ENCODE results near the gene AP1S1. TPM values are rescaled to one million over a fixed set of nuclear protein-coding genes. Genes with fewer than 3 reads are reported as not detected.
"Not testable (repeated sequence)": the region's sequence is repeated elsewhere in the genome, so short reads cannot be mapped to it uniquely, and the experiment has no call there.

Gene AP1S1
- polyA plus RNA-seq, 4 donors, result 62.7 to 134 (median 87.3) TPM

DNA sequence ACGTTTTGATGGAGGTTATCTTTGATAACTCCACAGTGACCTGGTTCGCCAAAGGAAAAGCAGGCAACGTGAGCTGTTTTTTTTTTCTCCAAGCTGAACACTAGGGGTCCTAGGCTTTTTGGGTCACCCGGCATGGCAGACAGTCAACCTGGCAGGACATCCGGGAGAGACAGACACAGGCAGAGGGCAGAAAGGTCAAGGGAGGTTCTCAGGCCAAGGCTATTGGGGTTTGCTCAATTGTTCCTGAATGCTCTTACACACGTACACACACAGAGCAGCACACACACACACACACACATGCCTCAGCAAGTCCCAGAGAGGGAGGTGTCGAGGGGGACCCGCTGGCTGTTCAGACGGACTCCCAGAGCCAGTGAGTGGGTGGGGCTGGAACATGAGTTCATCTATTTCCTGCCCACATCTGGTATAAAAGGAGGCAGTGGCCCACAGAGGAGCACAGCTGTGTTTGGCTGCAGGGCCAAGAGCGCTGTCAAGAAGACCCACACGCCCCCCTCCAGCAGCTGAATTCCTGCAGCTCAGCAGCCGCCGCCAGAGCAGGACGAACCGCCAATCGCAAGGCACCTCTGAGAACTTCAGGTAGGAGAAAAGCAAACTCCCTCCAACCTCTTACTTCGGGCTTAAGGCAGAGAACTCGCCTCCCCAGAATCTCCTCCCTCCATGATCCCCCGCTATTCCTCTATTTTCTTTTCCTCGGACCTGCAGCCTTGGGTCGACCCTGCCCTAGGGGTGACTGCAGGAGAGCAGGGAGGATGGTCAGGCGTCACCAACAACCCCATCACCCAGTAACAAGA lies 27.4 kb upstream of the AP1S1 start, which contains the start of gene SERPINE1:
SERPINE1 (plus strand) TSS at position 454 of the 809 bp plus-strand sequence. CDS start 1,290 bp downstream, outside the sequence.
- peaks cover 0 to 33% (median 0%) of the 10 kb centered on the region in 3 donors for H3K27me3 ChIP-seq (ENCODE audit: control insufficient read depth in 3 of 3, insufficient read depth in 3 of 3, low read length in 3 of 3)
- WGBS, 3 donors, result 6 to 8% (median 7%) methylated on average over 22 of the region's 22 CpGs
- DNase-seq (peak; percentile 51 to 78), FAIRE-seq (no peak)
- H3K27ac ChIP-seq (ENCODE audit: low read depth in 1 of 3, low read length in 2 of 3), result peak within 1 kb of the TSS in 2 of 3 donors; percentile 44 to 67
- H3K4me1 ChIP-seq (ENCODE audit: control insufficient read depth in 3 of 3, insufficient read depth in 2 of 3, low read depth in 1 of 3, low read length in 2 of 3), result peaks cover 0 to 39% (median 0%) of the 10 kb centered on the region in 3 donors
- no peaks in the 10 kb centered on the region for H3K9me3 ChIP-seq (ENCODE audit: control insufficient read depth in 2 of 2, insufficient read depth in 1 of 2, low read depth in 1 of 2, low read length in 1 of 2)
- H3K36me3 ChIP-seq (ENCODE audit: control insufficient read depth in 3 of 3, insufficient read depth in 2 of 3, low read depth in 1 of 3, low read length in 3 of 3), result no peaks in the 10 kb centered on the region
- peak within 1 kb of the TSS in 1 of 3 donors; percentile 21 for H3K4me3 ChIP-seq (ENCODE audit: low read depth in 1 of 3, low read length in 3 of 3)

DNA sequence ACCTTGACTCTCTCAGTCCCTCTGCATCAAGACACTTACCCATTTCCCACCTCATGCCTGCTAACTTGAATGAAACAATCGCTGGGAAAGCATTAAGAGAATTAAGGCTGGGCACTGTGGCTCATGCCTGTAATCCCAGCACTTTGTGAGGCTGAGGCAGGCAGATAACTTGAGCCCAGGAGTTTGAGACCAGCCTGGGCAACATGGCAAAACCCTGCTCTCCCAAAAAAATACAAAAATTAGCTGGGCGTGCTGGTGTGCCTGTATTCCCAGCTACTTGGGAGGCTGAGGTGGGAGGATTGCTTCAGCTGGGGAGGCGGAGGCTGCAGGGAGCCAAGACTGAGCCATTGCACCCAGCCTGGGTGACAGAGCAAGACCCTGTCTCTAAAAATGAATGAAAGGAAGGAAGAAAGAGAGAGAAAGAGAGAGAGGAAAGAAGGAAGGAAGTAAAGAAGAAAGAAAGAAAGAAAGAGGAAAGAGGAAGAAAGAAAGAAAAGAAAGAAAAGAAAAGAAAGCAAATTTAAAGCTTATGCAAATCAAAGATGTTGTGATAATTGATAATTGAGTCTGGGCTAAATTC lies 26.7 kb upstream of the AP1S1 start:
- Histone ChIP-seq H3K4me1 (ENCODE audit: control insufficient read depth in 3 of 3, insufficient read depth in 2 of 3, low read depth in 1 of 3, low read length in 2 of 3) (peaks cover 0 to 33% (median 0%) of the 10 kb centered on the region in 3 donors), H3K4me3 (ENCODE audit: low read depth in 1 of 3, low read length in 3 of 3) (peak overlapping the region in 1 of 3 donors; percentile 21), H3K27ac (ENCODE audit: low read depth in 1 of 3, low read length in 2 of 3) (peak overlapping the region in 1 of 3 donors; percentile 27), H3K9me3 (ENCODE audit: control insufficient read depth in 2 of 2, insufficient read depth in 1 of 2, low read depth in 1 of 2, low read length in 1 of 2) (no peaks in the 10 kb centered on the region), H3K36me3 (ENCODE audit: control insufficient read depth in 3 of 3, insufficient read depth in 2 of 3, low read depth in 1 of 3, low read length in 3 of 3) (no peaks in the 10 kb centered on the region), H3K27me3 (ENCODE audit: control insufficient read depth in 3 of 3, insufficient read depth in 3 of 3, low read length in 3 of 3) (peaks cover 0 to 33% (median 0%) of the 10 kb centered on the region in 3 donors)
- no peak for DNase-seq
- WGBS, 3 donors, result 75 to 78% (median 76%) methylated on average over 3 of the region's 3 CpGs
- FAIRE-seq, result no peak

DNA sequence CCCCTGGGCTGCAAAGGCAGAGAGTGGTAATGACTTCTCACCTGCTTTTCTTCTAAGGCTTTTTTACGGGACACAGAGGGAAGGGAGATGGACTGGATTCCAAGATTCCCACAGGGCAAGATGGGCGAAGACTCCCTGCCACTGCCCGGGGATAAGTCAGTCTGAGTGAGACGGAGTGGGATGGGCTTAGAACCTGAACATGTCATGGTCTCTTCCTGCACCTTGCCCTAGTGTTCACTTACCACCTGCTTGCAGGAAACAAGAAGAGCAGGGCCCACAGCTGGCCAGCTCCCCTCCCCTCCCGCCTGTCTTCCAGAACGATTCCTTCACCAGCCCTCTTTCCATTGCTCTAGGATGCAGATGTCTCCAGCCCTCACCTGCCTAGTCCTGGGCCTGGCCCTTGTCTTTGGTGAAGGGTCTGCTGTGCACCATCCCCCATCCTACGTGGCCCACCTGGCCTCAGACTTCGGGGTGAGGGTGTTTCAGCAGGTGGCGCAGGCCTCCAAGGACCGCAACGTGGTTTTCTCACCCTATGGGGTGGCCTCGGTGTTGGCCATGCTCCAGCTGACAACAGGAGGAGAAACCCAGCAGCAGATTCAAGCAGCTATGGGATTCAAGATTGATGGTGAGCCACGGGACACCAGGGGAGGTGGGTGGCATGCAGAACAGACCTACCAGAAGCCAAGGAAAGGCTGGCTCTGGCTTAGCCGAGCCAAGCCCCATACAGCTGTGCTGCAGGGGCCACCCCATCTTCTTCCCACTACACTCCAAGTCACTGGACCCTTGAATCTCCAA lies 26.0 kb upstream of the AP1S1 start:
- DNase-seq, result peak in 1 of 2 donors; percentile 37
- no peak overlapping the region for H3K4me3 ChIP-seq (ENCODE audit: low read depth in 1 of 3, low read length in 3 of 3)
- no peaks in the 10 kb centered on the region for H3K9me3 ChIP-seq (ENCODE audit: control insufficient read depth in 2 of 2, insufficient read depth in 1 of 2, low read depth in 1 of 2, low read length in 1 of 2)
- H3K27ac ChIP-seq (ENCODE audit: low read depth in 1 of 3, low read length in 2 of 3), result no peak overlapping the region
- peaks cover 0 to 27% (median 0%) of the 10 kb centered on the region in 3 donors for H3K4me1 ChIP-seq (ENCODE audit: control insufficient read depth in 3 of 3, insufficient read depth in 2 of 3, low read depth in 1 of 3, low read length in 2 of 3)
- WGBS, 3 donors, result 45 to 69% (median 51%) methylated on average over 14 of the region's 14 CpGs
- no peaks in the 10 kb centered on the region for H3K36me3 ChIP-seq (ENCODE audit: control insufficient read depth in 3 of 3, insufficient read depth in 2 of 3, low read depth in 1 of 3, low read length in 3 of 3)
- H3K27me3 ChIP-seq (ENCODE audit: control insufficient read depth in 3 of 3, insufficient read depth in 3 of 3, low read length in 3 of 3), result peaks cover 0 to 33% (median 0%) of the 10 kb centered on the region in 3 donors
- FAIRE-seq, result no peak

DNA sequence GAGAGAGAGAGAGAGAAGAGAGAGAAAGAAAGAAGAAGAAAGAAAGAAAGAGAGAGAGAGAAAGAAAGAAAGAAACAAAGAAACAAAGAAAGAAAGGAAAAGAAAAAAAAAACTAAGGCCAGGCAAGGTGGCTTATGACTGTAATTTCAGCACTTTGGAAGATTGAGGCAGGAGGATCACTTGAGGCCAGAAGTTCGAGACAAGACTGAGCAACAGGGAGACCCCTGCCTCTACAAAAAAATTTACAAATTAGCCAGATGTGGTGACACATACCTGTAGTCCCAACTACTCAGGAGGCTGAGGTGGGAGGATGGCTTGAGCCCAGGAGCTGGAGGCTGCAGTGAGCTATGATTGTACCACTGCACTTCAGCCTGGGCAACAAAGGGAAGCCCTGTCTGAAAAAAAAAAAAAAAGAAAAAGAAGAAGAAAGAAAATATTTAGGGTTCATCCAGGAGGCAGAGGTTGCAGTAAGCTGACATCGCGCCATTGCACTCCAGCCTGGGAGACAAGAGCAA lies 24.6 kb upstream of the AP1S1 start:
- H3K27ac ChIP-seq (ENCODE audit: low read depth in 1 of 3, low read length in 2 of 3), result no peak overlapping the region
- no peak overlapping the region for H3K4me3 ChIP-seq (ENCODE audit: low read depth in 1 of 3, low read length in 3 of 3)
- H3K27me3 ChIP-seq (ENCODE audit: control insufficient read depth in 3 of 3, insufficient read depth in 3 of 3, low read length in 3 of 3), result peaks cover 0 to 34% (median 0%) of the 10 kb centered on the region in 3 donors
- WGBS, 3 donors, result 84 to 93% (median 93%) methylated on average over 3 of the region's 3 CpGs
- no peak for FAIRE-seq
- peaks cover 0 to 20% (median 0%) of the 10 kb centered on the region in 3 donors for H3K4me1 ChIP-seq (ENCODE audit: control insufficient read depth in 3 of 3, insufficient read depth in 2 of 3, low read depth in 1 of 3, low read length in 2 of 3)
- no peak for DNase-seq
- no peaks in the 10 kb centered on the region for H3K9me3 ChIP-seq (ENCODE audit: control insufficient read depth in 2 of 2, insufficient read depth in 1 of 2, low read depth in 1 of 2, low read length in 1 of 2)
- H3K36me3 ChIP-seq (ENCODE audit: control insufficient read depth in 3 of 3, insufficient read depth in 2 of 3, low read depth in 1 of 3, low read length in 3 of 3), result no peaks in the 10 kb centered on the region

DNA sequence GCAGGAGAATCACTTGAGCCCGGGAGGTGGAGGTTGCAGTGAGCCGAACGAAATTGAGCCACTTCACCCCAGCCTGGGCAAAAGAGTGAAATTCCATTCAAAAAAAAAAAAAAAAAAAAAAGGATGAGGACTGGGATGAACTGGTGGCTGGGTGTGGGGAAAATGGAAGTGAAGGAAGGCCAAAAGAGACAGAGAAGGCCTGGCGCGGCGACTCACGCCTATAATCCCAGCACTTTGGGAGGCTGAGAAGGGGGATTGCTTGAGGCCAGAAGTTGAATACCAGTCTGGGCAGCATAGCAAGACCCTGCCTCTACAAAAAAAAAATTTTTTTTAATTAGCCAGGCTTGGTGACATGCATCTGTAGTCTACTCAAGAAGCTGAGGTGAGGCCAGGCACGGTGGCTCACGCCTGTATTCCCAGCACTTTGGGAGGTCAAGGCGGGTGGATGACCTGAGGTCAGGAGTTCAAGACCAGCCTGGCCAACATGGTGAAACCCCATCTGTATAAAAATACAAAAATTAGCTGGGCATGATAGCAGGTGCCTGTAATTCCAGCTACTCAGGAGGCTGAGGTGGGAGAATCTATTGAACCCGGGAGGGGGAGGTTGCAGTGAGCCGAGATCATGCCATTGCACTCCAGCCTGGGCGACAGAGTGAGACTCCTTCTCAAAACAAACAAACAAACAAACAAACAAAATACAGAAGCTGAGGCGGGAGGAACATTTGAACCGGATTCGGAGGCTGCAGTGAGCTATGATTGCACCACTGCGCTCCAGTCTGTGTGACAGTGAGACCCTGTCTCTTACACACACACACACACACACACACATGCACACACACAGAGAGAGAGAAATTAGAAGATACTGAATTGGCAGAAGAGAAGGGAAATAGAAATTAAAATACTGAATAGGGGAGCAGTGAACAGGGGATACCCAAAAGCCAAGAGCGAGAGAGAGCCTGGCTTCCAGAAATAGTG lies 21.4 kb upstream of the AP1S1 start:
- WGBS, 3 donors, result 86 to 90% (median 89%) methylated on average over 18 of the region's 18 CpGs
- DNase-seq; FAIRE-seq; H3K36me3 ChIP-seq (ENCODE audit: control insufficient read depth in 3 of 3, insufficient read depth in 2 of 3, low read depth in 1 of 3, low read length in 3 of 3); H3K9me3 ChIP-seq (ENCODE audit: control insufficient read depth in 2 of 2, insufficient read depth in 1 of 2, low read depth in 1 of 2, low read length in 1 of 2); H3K27ac ChIP-seq (ENCODE audit: low read depth in 1 of 3, low read length in 2 of 3); H3K4me3 ChIP-seq (ENCODE audit: low read depth in 1 of 3, low read length in 3 of 3); H3K4me1 ChIP-seq (ENCODE audit: control insufficient read depth in 3 of 3, insufficient read depth in 2 of 3, low read depth in 1 of 3, low read length in 2 of 3): not testable (repeated sequence)
- peaks cover 0 to 25% (median 0%) of the 10 kb centered on the region in 3 donors for H3K27me3 ChIP-seq (ENCODE audit: control insufficient read depth in 3 of 3, insufficient read depth in 3 of 3, low read length in 3 of 3)

DNA sequence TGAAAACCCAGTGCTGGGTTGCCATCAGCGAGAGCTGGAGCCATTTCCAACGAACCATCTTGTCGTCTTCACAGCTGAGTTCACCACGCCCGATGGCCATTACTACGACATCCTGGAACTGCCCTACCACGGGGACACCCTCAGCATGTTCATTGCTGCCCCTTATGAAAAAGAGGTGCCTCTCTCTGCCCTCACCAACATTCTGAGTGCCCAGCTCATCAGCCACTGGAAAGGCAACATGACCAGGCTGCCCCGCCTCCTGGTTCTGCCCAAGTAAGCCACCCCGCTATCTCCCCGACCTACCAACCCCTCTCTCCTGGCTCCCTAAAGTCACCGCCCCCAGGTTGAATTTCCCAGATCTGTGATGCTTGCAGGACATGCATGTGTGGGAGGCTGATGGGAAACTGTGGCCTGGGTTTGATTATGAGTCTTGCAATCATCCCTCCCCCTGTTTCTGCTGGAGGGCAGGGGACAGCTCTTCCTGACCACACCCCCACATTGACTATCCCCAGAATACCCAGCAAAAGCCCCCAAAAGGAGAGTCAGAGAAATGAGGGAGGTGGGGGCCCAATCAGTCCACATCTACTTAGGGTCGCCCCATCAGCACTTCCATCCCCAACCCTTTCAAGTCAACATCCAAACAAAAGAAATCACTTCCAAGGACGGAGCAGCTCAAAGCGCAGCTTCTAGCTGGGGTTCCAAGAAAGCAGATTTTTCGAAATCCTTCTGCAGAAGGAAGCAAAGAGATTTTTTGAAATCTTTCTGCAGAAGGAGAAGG lies 20.5 kb upstream of the AP1S1 start:
- Histone ChIP-seq H3K27ac (ENCODE audit: low read depth in 1 of 3, low read length in 2 of 3) (no peak overlapping the region), H3K27me3 (ENCODE audit: control insufficient read depth in 3 of 3, insufficient read depth in 3 of 3, low read length in 3 of 3) (peaks cover 0 to 20% (median 0%) of the 10 kb centered on the region in 3 donors), H3K36me3 (ENCODE audit: control insufficient read depth in 3 of 3, insufficient read depth in 2 of 3, low read depth in 1 of 3, low read length in 3 of 3) (no peaks in the 10 kb centered on the region), H3K4me1 (ENCODE audit: control insufficient read depth in 3 of 3, insufficient read depth in 2 of 3, low read depth in 1 of 3, low read length in 2 of 3) (peaks cover 0 to 6% (median 2%) of the 10 kb centered on the region in 3 donors), H3K4me3 (ENCODE audit: low read depth in 1 of 3, low read length in 3 of 3) (no peak overlapping the region), H3K9me3 (ENCODE audit: control insufficient read depth in 2 of 2, insufficient read depth in 1 of 2, low read depth in 1 of 2, low read length in 1 of 2) (no peaks in the 10 kb centered on the region)
- 70 to 82% (median 77%) methylated on average over 15 of the region's 15 CpGs for WGBS, 3 donors
- no peak for FAIRE-seq
- DNase-seq, result no peak

DNA sequence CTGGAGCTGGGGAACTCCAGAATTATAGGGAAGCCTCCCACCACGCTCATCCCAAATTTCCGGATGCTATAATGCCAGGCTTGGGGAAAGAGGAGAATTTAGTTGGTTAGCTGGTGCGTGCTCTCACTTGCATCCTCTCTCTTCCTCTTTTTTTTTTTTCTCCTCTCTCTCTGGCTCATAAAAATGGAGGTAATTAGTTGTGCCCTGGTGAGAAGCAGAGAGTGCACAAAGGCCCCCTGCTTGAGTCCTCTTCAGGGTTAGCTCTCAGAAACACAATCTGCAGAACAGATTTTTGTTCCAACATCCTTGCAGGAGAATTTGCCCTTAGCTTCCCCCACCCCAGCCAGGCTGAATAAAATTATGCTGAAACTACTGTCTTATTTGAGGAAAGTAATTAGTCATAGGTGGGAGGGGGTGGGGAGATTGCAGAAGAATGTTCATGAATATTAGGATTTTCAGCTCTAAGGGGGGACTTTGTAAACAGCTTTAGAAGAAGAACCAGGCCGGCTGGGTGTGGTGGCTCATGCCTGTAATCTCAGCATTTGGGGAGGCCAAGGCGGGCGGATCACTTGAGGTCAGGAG lies 19.8 kb upstream of the AP1S1 start:
- FAIRE-seq, result no peak

More for the DNA sequence above, 19.8 kb upstream of the AP1S1 start:
- no peak for DNase-seq
- H3K4me1 ChIP-seq (ENCODE audit: control insufficient read depth in 3 of 3, insufficient read depth in 2 of 3, low read depth in 1 of 3, low read length in 2 of 3), result peaks cover 0 to 6% (median 2%) of the 10 kb centered on the region in 3 donors
- no peak overlapping the region for H3K27ac ChIP-seq (ENCODE audit: low read depth in 1 of 3, low read length in 2 of 3)
- H3K4me3 ChIP-seq (ENCODE audit: low read depth in 1 of 3, low read length in 3 of 3), result no peak overlapping the region
- no peaks in the 10 kb centered on the region for H3K36me3 ChIP-seq (ENCODE audit: control insufficient read depth in 3 of 3, insufficient read depth in 2 of 3, low read depth in 1 of 3, low read length in 3 of 3)
- 81 to 84% (median 82%) methylated on average over 6 of the region's 6 CpGs for WGBS, 3 donors
- peaks cover 0 to 20% (median 0%) of the 10 kb centered on the region in 3 donors for H3K27me3 ChIP-seq (ENCODE audit: control insufficient read depth in 3 of 3, insufficient read depth in 3 of 3, low read length in 3 of 3)
- no peaks in the 10 kb centered on the region for H3K9me3 ChIP-seq (ENCODE audit: control insufficient read depth in 2 of 2, insufficient read depth in 1 of 2, low read depth in 1 of 2, low read length in 1 of 2)
